ENCODE measurements around the gene CLNK. TPM values are rescaled to one million over a fixed set of nuclear protein-coding genes. Genes with fewer than 3 reads are reported as not detected.

CLNK gene
- total RNA-seq, 1 experiment from 2014 or later: not detected

- peaks cover 6% of the 10 kb centered on the region in 2 experiments; a peak in 3 of 4 replicates for H3K4me1 Mint-ChIP-seq
- no peaks in the 10 kb centered on the region for H3K23me2 ChIP-seq (ENCODE audit: insufficient read length, low read depth, low read length, poor library complexity, severe bottlenecking)
- no peak overlapping the region for H4K8ac ChIP-seq (replicated peaks; ENCODE audit: insufficient read length, low read depth, low read length)
- no peak overlapping the region for H3K14ac ChIP-seq (ENCODE audit: insufficient read depth, low read length)
- H2BK12ac ChIP-seq (ENCODE audit: insufficient read length, low read depth, low read length): no peak overlapping the region
- H2BK120ac ChIP-seq (ENCODE audit: low read depth, low read length, poor library complexity, severe bottlenecking): no peak overlapping the region
- H4K91ac ChIP-seq (ENCODE audit: insufficient read length, low read depth, low read length): no peak overlapping the region
- no peak overlapping the region for H3K27ac ChIP-seq (ENCODE audit: insufficient read length, low read depth, low read length)
- no peak overlapping the region for H3T11ph ChIP-seq (ENCODE audit: low read length)
- H3K23ac ChIP-seq (ENCODE audit: insufficient read length, low read depth, low read length): no peak overlapping the region
- H3K56ac ChIP-seq (ENCODE audit: insufficient read length, low read depth, low read length): no peak overlapping the region
- H3K27ac Mint-ChIP-seq: peak overlapping the region in 1 of 3 experiments; percentile 77; a peak in 1 of 7 replicates
- H2BK15ac ChIP-seq (ENCODE audit: low read depth, low read length): no peak overlapping the region
- no peaks in the 10 kb centered on the region for H3K27me3 ChIP-seq (ENCODE audit: insufficient read depth, low read length)
- no peaks in the 10 kb centered on the region for H3K4me1 ChIP-seq (ENCODE audit: insufficient read depth, low read length)
- TF ChIP-seq, protein P1, sequence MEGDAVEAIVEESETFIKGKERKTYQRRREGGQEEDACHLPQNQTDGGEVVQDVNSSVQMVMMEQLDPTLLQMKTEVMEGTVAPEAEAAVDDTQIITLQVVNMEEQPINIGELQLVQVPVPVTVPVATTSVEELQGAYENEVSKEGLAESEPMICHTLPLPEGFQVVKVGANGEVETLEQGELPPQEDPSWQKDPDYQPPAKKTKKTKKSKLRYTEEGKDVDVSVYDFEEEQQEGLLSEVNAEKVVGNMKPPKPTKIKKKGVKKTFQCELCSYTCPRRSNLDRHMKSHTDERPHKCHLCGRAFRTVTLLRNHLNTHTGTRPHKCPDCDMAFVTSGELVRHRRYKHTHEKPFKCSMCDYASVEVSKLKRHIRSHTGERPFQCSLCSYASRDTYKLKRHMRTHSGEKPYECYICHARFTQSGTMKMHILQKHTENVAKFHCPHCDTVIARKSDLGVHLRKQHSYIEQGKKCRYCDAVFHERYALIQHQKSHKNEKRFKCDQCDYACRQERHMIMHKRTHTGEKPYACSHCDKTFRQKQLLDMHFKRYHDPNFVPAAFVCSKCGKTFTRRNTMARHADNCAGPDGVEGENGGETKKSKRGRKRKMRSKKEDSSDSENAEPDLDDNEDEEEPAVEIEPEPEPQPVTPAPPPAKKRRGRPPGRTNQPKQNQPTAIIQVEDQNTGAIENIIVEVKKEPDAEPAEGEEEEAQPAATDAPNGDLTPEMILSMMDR (conservative IDR thresholded peaks at IDR 0.05): no peak
- H3K4ac ChIP-seq (ENCODE audit: low read depth, low read length): no peak overlapping the region
- no peak overlapping the region for H3K18ac ChIP-seq (ENCODE audit: insufficient read length, low read depth, low read length)
- H3K79me1 ChIP-seq (ENCODE audit: insufficient read depth, low read depth, low read length, poor library complexity, severe bottlenecking): no peaks in the 10 kb centered on the region
- H3K9me3 ChIP-seq (ENCODE audit: control insufficient read depth, low read depth, low read length): no peaks in the 10 kb centered on the region
- H3K79me2 ChIP-seq (ENCODE audit: insufficient read depth, low read length): no peaks in the 10 kb centered on the region
- no peaks in the 10 kb centered on the region for H3K27me3 Mint-ChIP-seq (ENCODE audit: low read depth)
- DNase-seq: no peak
- H2BK20ac ChIP-seq (ENCODE audit: low read depth, low read length, poor library complexity, severe bottlenecking): no peak overlapping the region
- no peak overlapping the region for H3K4me3 Mint-ChIP-seq
- H2BK5ac ChIP-seq (ENCODE audit: insufficient read length, low read length): no peak overlapping the region
- H3K4me2 ChIP-seq (ENCODE audit: insufficient read depth, insufficient read length, low read length): no peak overlapping the region
- no peaks in the 10 kb centered on the region for H4K20me1 ChIP-seq (ENCODE audit: control insufficient read depth, insufficient read depth, insufficient read length)
- no peak overlapping the region for H2AK5ac ChIP-seq (ENCODE audit: insufficient read length, low read length)
- no peak overlapping the region for H4K5ac ChIP-seq (ENCODE audit: insufficient read length, low read depth, low read length)
- H3K9ac ChIP-seq (ENCODE audit: extremely low read depth, insufficient read length, low read length): no peak overlapping the region
- no CpG with 5 or more reads among the region's 5 CpGs for WGBS (ENCODE audit: extremely low coverage, insufficient read length, low lambda C conversion rate)
- peaks cover 5 to 8% of the 10 kb centered on the region in 2 experiments; a peak in 4 of 5 replicates for H3K9me3 Mint-ChIP-seq
- H2AFZ ChIP-seq (ENCODE audit: low read length): no peak overlapping the region
- peaks cover 0 to 5% (median 0%) of the 10 kb centered on the region in 3 experiments; a peak in 2 of 7 replicates for H3K36me3 Mint-ChIP-seq (ENCODE audit: insufficient read depth in 1 of 3, low read depth in 3 of 3)
Observed at GRCh38 chr4:10715696-10716095, 31.1 kb upstream of the CLNK start.

All from H9 (cell line).